CD14-positive monocyte (primary cell): ENCODE results near the gene UNC5CL. TPM values are rescaled to one million over a fixed set of nuclear protein-coding genes. Genes with fewer than 3 reads are reported as not detected.
A peak's percentile ranks its signal among the peaks of the same experiment; 100 is the strongest.

ENCODE experiments used
- DNase-seq, 3 donors: peaks; one replicate each; pipeline ENCODE4 v3.0.0-alpha.2; 2011 to 2022
- H2AFZ ChIP-seq: 2 replicates; pipeline ENCODE4 v1.6.0; 2012; ENCODE audit warnings: mild to moderate bottlenecking, low read depth, low read length, inconsistent platforms; ENCODE audit not compliant: insufficient read depth, poor library complexity, severe bottlenecking
- H3K27ac ChIP-seq, 2 donors: 1 replicate in 1 of 2; 2 replicates in 1 of 2; pipeline ENCODE4 v1.5.1; 2012 to 2013; ENCODE audit warnings: low read length in 2 of 2, control low read depth in 1 of 2, inconsistent platforms in 1 of 2, low read depth in 1 of 2, mild to moderate bottlenecking in 1 of 2
- H3K27me3 ChIP-seq, 2 donors: one replicate each; pipeline versions ENCODE4 v1.6.0 to v1.6.1; 2011 to 2013; ENCODE audit warnings: low read length in 2 of 2; ENCODE audit not compliant: control insufficient read depth in 2 of 2, insufficient read depth in 2 of 2
- H3K36me3 ChIP-seq, 2 donors: replicated peaks in 1 of 2; 1 replicate in 1 of 2; 2 replicates in 1 of 2; pipeline versions ENCODE4 v1.5.1 to v1.6.1; 2012 to 2013; ENCODE audit warnings: low read length in 2 of 2, control low read depth in 1 of 2, inconsistent platforms in 1 of 2, mild to moderate bottlenecking in 1 of 2; ENCODE audit not compliant: insufficient read depth in 2 of 2, control insufficient read depth in 1 of 2
- H3K4me1 ChIP-seq, 2 donors: 1 replicate in 1 of 2; 2 replicates in 1 of 2; pipeline versions ENCODE4 v1.5.1 to v1.6.1; 2012 to 2013; ENCODE audit warnings: low read length in 2 of 2, control low read depth in 1 of 2, inconsistent platforms in 1 of 2, mild to moderate bottlenecking in 1 of 2, moderate library complexity in 1 of 2; ENCODE audit not compliant: insufficient read depth in 2 of 2, control insufficient read depth in 1 of 2
- H3K4me2 ChIP-seq: replicated peaks from 2 replicates; pipeline ENCODE3; 2012; ENCODE audit warnings: low read length, moderate library complexity, mild to moderate bottlenecking; ENCODE audit not compliant: poor library complexity, severe bottlenecking; ENCODE audit errors: extremely low read depth
- H3K4me3 ChIP-seq, 3 experiments: fragments of 200-600 bp in 1 of 3; sonication (generic) in 1 of 3; replicated peaks in 1 of 3; 1 replicate in 2 of 3; 2 replicates in 1 of 3; pipeline ENCODE4 v1.5.1; 2011 to 2013; ENCODE audit warnings: low read length in 3 of 3, mild to moderate bottlenecking in 3 of 3, control low read depth in 2 of 3, low read depth in 2 of 3, inconsistent platforms in 1 of 3, moderate library complexity in 1 of 3
- H3K79me2 ChIP-seq: 2 replicates; pipeline ENCODE4 v1.6.0; 2012; ENCODE audit warnings: mild to moderate bottlenecking, control low read depth, inconsistent platforms, low read length, moderate library complexity; ENCODE audit not compliant: insufficient read depth
- H3K9ac ChIP-seq: 2 replicates; pipeline ENCODE4 v1.6.0; 2017; ENCODE audit warnings: low read length, mild to moderate bottlenecking; ENCODE audit not compliant: insufficient read depth, poor library complexity, severe bottlenecking
- H3K9me3 ChIP-seq, 2 donors: replicated peaks in 1 of 2; 1 replicate in 1 of 2; 2 replicates in 1 of 2; pipeline versions ENCODE4 v1.5.1 to v1.6.1; 2012 to 2013; ENCODE audit warnings: low read length in 2 of 2, control low read depth in 1 of 2; ENCODE audit not compliant: control insufficient read depth in 1 of 2, insufficient read depth in 1 of 2
- H4K20me1 ChIP-seq: 2 replicates; pipeline ENCODE4 v1.6.0; 2012; ENCODE audit warnings: mild to moderate bottlenecking, low read length, control low read depth, moderate library complexity; ENCODE audit not compliant: insufficient read depth
- H3K27ac Mint-ChIP-seq, 7 donors: one replicate each; pipeline ENCODE4 v1.8.0; 2020; ENCODE audit warnings: mild to moderate bottlenecking in 7 of 7, mixed read lengths in 7 of 7, moderate library complexity in 6 of 7, inconsistent platforms in 2 of 7
- H3K27me3 Mint-ChIP-seq, 3 donors: one replicate each; pipeline ENCODE4 v1.8.0; 2021 to 2022; ENCODE audit warnings: low read depth in 3 of 3, mild to moderate bottlenecking in 3 of 3, mixed read lengths in 3 of 3, moderate library complexity in 3 of 3, inconsistent platforms in 1 of 3
- H3K36me3 Mint-ChIP-seq, 2 donors: one replicate each; pipeline ENCODE4 v1.8.0; 2020; ENCODE audit warnings: mixed read lengths in 2 of 2, inconsistent platforms in 1 of 2, mild to moderate bottlenecking in 1 of 2
- H3K4me1 Mint-ChIP-seq: one replicate; pipeline ENCODE4 v1.8.0; 2020; ENCODE audit warnings: mild to moderate bottlenecking, mixed read lengths
- H3K4me3 Mint-ChIP-seq, 2 donors: one replicate each; pipeline ENCODE4 v1.8.0; 2020; ENCODE audit warnings: mild to moderate bottlenecking in 2 of 2, mixed read lengths in 2 of 2, moderate library complexity in 1 of 2
- H3K9me3 Mint-ChIP-seq, 7 donors: one replicate each; pipeline ENCODE4 v1.8.0; 2020 to 2022; ENCODE audit warnings: mixed read lengths in 7 of 7, mild to moderate bottlenecking in 6 of 7, moderate library complexity in 6 of 7, inconsistent platforms in 2 of 7
- CTCF ChIP-seq: fragments of 200-600 bp; IDR thresholded peaks from one replicate; pipeline ENCODE4 v1.8.0; 2022; ENCODE audit warnings: antibody characterized with exemption, mild to moderate bottlenecking
- WGBS: methylation state at CpG from one replicate; pipeline ENCODE4 v1.1.5; 2013; ENCODE audit warnings: missing lambda C conversion rate; ENCODE audit not compliant: insufficient coverage; 5-methylcytosine and 5-hydroxymethylcytosine counted together
- intact Hi-C, 2 donors: fragments of 100-400 bp; cut with micrococcal nuclease; formaldehyde crosslinking; loops; one replicate each; pipeline versions ENCODE4 v1.15.0 to v1.15.1; 2023
- polyA plus RNA-seq, 3 donors: library from polyadenylated mRNA; depleted of rRNA in 1 of 3; unstranded in 2 of 3; stranded (reverse) in 1 of 3; fragments of 300-500 nt in 2 of 3; fragments of >200 nt in 1 of 3; fragmentation: Illumina TruSeq in 2 of 3; gene quantifications; 1 replicate in 2 of 3; 2 replicates in 1 of 3; pipeline ENCODE4 v1.2.3, GENCODE V29; 2012 to 2021

The UNC5CL gene
- polyA plus RNA-seq, 3 donors, result 0.09 to 2.3 TPM; not detected in 1

GRCh38 chr6:41079080-41079479 lies 40.1 kb upstream of the UNC5CL start:
- no peak overlapping the region for H3K9ac ChIP-seq
- TF ChIP-seq CTCF, result no peak
- H3K9me3 Mint-ChIP-seq, result no peaks in the 10 kb centered on the region
- H3K4me2 ChIP-seq, result no peak overlapping the region
- no peaks in the 10 kb centered on the region for H3K27me3 Mint-ChIP-seq
- DNase-seq, result no peak
- peaks cover 18 to 24% of the 10 kb centered on the region in 2 donors for H3K4me1 ChIP-seq
- peaks cover 57% of the 10 kb centered on the region for H4K20me1 ChIP-seq
- H3K27ac Mint-ChIP-seq, result peak overlapping the region in 1 of 7 donors; percentile 7
- intact Hi-C loops, result loop anchor here in 1 of 2 donors (10.0 kb wide), 1 partner anchor 656 kb away; the partner anchor contains the start of gene TFEB
- H3K79me2 ChIP-seq, result peaks cover 81% of the 10 kb centered on the region
- peaks cover 51 to 52% of the 10 kb centered on the region in 2 donors for H3K36me3 Mint-ChIP-seq
- no peak overlapping the region for H2AFZ ChIP-seq
- no peaks in the 10 kb centered on the region for H3K27me3 ChIP-seq
- no peak overlapping the region for H3K4me3 Mint-ChIP-seq
- H3K4me1 Mint-ChIP-seq, result peaks cover 28% of the 10 kb centered on the region
- H3K9me3 ChIP-seq, result no peaks in the 10 kb centered on the region
- H3K36me3 ChIP-seq, result peaks cover 43 to 62% of the 10 kb centered on the region in 2 donors
- 100% methylated on average over 1 of the region's 1 CpG for WGBS
- no peak overlapping the region for H3K4me3 ChIP-seq
- peak overlapping the region in 1 of 2 donors; percentile 27 for H3K27ac ChIP-seq

GRCh38 chr6:41078101-41078500 lies 39.1 kb upstream of the UNC5CL start:
- intact Hi-C loops, result loop anchor here in 1 of 2 donors (10.0 kb wide), 1 partner anchor 657 kb away; the partner anchor contains the start of gene TFEB
- H3K4me1 ChIP-seq, result peaks cover 20 to 26% of the 10 kb centered on the region in 2 donors
- H3K79me2 ChIP-seq, result peaks cover 91% of the 10 kb centered on the region
- no peak overlapping the region for H3K27ac ChIP-seq
- no peak for DNase-seq
- Mint-ChIP-seq H3K4me1 (peaks cover 30% of the 10 kb centered on the region), H3K4me3 (no peak overlapping the region), H3K9me3 (no peaks in the 10 kb centered on the region), H3K27me3 (no peaks in the 10 kb centered on the region), H3K36me3 (peaks cover 41 to 42% of the 10 kb centered on the region in 2 donors), H3K27ac (no peak overlapping the region)
- no peak for TF ChIP-seq CTCF
- H3K9ac ChIP-seq, result no peak overlapping the region
- H3K4me3 ChIP-seq, result no peak overlapping the region
- no peak overlapping the region for H3K4me2 ChIP-seq
- WGBS, result no CpG with 5 or more reads among the region's 3 CpGs
- H2AFZ ChIP-seq, result no peak overlapping the region
- peaks cover 34 to 52% of the 10 kb centered on the region in 2 donors for H3K36me3 ChIP-seq
- no peaks in the 10 kb centered on the region for H3K9me3 ChIP-seq
- H3K27me3 ChIP-seq, result no peaks in the 10 kb centered on the region
- H4K20me1 ChIP-seq, result peaks cover 52% of the 10 kb centered on the region
